EH (cell line): ENCODE results near the gene PCK2.

Source experiments
- DNase-seq: peaks from one replicate; pipeline ENCODE4 v3.0.0-alpha.2; 2015; ENCODE audit warnings: low read depth

PCK2 gene

DNA sequence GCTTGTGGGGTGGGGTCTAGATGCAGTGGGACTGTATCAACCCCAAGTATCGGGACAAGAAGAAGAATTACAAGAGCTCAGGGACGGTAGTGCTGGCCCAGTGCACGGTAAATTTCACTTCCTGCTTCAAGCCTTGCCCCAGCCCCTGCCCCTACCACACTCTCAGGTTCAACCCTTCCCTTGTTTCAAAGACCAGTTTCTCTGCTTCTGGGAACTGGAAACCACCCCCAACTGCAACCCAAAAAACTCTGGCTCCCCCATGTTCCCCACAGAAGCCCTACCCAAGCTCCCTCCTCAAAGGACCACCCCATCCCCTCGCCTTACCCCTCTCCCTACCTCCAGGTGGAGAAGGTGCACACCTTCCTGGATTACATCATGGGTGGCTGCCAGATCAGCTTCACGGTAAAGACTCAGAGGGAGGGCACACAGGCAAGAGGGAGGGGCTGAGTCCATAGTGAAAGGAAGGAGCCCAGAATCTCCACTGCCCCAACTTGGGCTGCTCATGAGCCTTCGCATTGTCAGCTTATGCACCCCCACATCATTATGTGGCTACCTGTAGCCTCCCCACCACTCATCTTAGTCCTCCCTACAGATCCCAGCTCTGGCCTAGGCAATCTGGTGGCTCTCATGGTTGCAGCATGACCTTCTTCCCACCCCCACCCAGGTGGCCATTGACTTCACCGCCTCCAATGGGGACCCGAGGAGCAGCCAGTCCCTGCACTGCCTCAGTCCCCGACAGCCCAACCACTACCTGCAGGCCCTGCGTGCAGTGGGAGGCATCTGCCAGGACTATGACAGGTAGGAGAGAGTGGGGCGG, 18.4 kb upstream of the PCK2 start:
- no peak for DNase-seq

DNA sequence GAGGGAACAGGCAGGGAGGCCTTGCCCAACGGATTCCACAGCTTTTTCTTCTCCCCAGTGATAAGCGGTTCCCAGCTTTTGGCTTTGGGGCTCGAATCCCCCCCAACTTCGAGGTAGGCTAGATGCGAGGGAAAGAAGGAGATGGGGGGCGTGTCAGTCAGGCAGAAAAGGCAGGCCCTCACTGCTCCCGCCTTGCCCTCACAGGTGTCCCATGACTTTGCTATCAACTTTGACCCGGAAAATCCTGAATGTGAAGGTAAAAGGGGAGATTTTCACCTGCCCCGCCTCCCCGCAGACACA, 17.9 kb upstream of the PCK2 start:
- DNase-seq: no peak

DNA sequence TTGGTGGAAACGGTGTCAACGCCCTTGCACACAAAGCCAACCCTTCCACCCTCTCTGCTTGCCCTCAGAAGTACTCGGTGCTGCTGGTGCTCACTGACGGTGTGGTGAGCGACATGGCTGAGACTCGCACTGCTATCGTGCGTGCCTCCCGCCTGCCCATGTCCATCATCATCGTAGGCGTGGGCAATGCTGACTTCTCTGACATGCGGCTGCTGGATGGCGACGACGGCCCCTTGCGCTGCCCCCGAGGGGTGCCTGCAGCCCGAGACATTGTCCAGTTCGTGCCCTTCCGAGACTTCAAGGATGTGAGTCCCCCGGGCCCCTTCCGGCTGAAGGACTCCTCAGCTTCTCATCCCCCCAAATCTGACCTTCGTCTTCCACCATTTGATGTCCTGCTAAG, 17.0 kb upstream of the PCK2 start:
- no peak for DNase-seq

- DNase-seq: no peak
Measured at GRCh38 chr14:24078146-24078545, 16.0 kb upstream of the PCK2 start.

DNA sequence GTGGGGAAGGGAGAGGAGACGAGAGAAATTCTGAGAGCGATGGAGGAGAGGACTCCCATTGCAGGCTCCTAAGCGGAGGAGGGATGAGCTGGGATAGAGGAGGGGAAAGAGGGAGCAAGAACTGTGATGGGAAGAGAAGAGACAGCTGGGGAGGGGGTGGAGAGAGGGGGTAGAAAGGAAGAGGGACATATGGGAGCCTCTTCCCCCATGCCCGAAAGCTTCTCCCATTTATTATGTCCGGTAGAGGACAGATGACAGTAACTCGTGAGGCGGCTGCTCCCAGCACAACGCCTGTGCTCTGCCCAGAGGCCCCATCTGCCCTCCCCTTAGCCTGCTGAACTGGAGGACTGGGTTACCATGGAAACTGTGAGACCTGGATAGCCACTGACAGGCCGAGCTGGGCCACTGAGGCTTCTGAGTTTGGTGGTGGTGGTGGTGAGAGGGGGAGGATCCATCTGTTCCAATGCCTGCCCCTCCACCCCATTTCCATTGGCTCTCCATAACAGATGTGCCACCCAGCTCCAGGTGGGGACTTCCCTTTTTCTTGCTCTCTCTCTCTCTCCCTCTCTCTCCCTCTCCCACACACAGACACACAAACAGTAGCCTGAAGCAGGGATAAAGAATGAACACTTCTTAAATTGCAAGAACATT, 14.5 kb upstream of the PCK2 start:
- no peak for DNase-seq

DNA sequence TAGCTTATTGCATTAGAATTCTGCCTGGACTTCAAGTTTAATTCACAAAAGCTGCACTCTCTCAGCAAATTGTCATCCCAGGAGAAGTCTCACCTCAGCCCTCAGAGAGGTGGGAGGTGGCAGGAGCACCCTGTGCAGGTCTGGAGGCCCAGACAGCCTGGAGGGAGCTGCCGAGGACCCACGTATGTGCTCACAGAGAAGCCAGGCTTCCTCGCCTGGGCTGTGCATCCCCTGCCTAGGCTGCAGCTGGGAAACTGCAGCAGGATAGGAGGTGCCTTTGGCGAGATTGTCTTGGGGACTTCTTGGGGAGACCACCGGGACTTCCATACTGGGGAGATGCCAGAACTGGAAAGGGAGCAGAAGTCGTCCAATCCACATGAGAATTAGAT, 14.0 kb upstream of the PCK2 start:
- DNase-seq: no peak

- DNase-seq: peak; percentile 34
Measured at GRCh38 chr14:24080888-24081738, 13.0 kb upstream of the PCK2 start.

DNA sequence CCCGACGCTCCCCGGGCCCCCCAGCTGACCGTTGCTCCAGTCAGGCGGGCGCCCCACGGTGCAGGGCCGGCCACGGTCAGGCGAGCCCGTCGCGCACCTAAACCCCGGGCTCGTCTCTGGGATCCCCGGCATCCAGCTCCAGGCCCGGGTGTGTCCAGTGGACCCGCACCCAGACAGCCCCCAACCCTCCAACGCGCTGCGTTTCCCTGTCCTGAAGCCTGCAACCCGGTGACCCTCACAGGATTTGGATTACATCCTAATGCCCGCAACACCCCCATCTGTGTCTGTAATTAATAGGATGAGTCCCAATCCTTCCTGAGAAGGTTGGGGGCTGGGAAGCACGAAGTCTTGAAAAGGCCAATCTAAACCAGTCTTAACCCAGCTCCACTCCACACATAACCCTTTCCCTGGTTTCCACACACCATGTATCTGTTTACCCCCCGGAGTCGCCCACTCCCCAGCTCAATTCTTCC, 12.3 kb upstream of the PCK2 start:
- DNase-seq: no peak

GRCh38 chr14:24082411-24083080, 11.6 kb upstream of the PCK2 start:
- no peak for DNase-seq

DNA sequence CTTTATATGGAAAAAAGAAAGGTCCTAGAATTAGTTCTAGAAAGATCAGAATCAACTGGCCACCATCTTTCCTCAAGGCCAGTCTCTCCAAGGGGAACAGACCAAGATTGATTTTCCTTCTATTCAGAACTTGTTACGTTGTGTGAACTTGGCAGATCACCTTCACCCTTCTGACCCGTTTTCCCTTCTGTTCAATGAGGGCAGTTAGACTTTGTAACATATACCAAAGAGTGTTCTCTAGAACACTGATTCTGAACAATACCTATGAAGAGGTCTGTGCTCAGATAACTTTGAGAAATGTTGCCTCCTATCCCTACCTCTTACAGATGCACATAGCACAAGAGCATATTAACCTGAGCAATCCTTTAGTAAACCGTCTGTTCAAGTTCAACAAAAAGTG, 10.6 kb upstream of the PCK2 start:
- no peak for DNase-seq

GRCh38 chr14:24084440-24084839, 9.7 kb upstream of the PCK2 start:
- DNase-seq: peak; percentile 6

DNA sequence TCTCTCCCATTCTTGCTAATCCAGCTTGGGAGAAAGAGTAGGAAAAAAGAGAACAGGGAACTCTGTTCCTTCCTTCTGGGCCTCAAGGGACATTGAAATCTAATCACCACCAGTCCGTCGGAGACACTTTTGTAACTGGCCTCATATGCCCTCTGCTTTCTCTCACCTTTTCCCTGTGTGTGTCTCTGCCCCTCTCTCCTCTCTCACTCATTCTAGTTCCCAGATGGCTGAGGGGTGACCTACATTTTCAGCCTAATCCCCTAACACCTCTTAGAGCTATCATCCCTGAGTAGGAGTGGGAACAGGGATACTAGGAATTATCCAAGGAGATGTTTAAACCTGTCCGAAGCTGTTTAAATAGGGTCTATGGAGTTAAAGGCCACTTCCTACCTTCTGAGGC, 8.9 kb upstream of the PCK2 start:
- no peak for DNase-seq

DNA sequence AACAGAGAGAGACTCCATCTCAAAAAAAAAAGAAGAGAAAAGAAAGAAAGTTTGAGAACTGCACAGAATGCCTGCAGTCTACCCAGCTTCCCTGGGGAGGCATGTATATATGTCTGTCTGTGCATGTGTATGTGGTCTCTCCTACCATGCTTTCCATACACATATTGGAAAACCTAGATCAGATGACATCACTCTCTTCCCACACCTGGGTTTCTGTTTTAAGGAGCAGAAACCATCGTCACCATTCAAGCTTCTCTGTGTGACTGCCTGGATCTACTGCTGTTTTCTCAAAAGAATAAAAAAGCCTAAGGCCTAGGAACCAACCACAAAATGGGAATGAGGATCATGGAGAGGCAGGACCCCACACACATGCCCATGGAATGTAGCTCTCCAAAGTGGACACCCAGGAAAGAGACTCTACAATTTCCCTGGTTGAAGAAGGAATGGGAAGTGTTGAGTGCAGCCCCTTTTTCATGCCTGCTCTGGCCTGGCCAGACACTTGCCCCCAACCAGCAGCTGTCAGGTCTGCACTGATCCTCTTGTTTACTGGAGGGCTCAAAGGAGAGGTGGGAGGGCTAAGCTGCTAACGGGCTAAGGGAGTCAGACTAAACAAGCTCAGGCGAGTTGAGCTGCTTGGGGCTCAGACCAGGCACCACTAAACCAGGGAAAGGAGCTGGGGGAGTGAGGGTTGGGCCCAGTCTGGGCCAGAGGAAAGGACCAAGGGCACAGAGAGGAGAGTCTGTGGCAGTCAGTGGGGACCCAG, 7.7 kb upstream of the PCK2 start:
- DNase-seq: no peak

GRCh38 chr14:24087004-24087403, 7.1 kb upstream of the PCK2 start:
- DNase-seq: no peak

GRCh38 chr14:24088095-24088494, 6.0 kb upstream of the PCK2 start:
- no peak for DNase-seq

GRCh38 chr14:24089890-24090289, 4.2 kb upstream of the PCK2 start:
- DNase-seq: no peak

GRCh38 chr14:24092110-24092504, 2.0 kb upstream of the PCK2 start:
- no peak for DNase-seq

GRCh38 chr14:24092505-24093206, 1.5 kb upstream of the PCK2 start:
- no peak for DNase-seq

DNA sequence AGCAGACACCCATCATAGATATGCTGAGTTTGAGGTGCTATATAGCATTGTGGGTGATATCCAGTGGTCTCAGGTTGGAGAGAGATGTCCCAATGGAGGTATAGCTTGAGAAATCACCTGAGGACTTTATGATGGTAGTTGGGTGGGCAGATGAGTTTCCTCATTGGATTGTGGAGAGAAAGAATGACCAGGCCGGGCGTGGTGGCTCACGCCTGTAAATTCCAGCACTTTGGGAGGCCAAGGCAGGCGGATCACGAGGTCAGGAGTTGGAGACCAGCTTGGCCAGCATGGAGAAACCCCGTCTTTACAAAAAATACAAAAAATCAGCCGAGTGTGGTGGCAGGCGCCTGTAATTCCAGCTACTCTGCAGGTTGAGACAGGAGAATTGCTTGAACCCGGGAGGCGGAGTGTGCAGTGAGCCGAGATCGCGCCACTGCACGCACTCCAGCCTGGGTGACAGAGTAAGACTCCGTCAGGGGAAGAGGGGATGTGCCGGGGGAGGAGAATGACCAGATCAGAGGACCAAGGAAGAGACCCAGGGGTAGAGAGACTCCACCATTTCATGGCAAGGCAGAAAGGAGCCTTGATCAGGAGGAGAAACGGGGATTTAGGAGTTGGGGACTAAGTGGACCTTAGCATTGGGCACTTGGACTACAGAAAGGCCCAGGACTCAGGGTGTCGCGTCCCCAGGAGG, 757 bp upstream of the PCK2 start:
- DNase-seq: no peak

- no peak for DNase-seq
Measured at GRCh38 chr14:24094841-24095270, 745 bp downstream of the PCK2 start.
